Erythroblast (primary cell): ENCODE measurements around the gene IPO11.

Experiments used
- GATA1 ChIP-seq: IDR thresholded peaks from 2 replicates; pipeline ENCODE4 v1.6.1; 2011; ENCODE audit warnings: low read depth, mild to moderate bottlenecking, control low read depth, low read length, moderate library complexity
- POLR2A ChIP-seq: IDR thresholded peaks from 2 replicates; pipeline ENCODE4 v1.6.1; 2011; ENCODE audit warnings: mild to moderate bottlenecking, low read length

GRCh38 chr5:62465985-62466925, 53.7 kb downstream of the IPO11 start:
- TF ChIP-seq POLR2A, result no peak
- TF ChIP-seq GATA1, result no peak
